ENCODE data around the gene PKNOX1. TPM values are rescaled to one million over a fixed set of nuclear protein-coding genes. Genes with fewer than 3 reads are reported as not detected.
"Not testable (repeated sequence)": the region's sequence is repeated elsewhere in the genome, so short reads cannot be mapped to it uniquely, and the experiment has no call there.

The PKNOX1 gene
- total RNA-seq, 2 experiments from 2014 or later = 16.9 to 18.0 TPM

GRCh38 chr21:43066690-43067089 lies 92.3 kb downstream of the PKNOX1 start:
- intact Hi-C loops (cut with micrococcal nuclease); H3K27ac Mint-ChIP-seq; DNase-seq; H3K4me1 Mint-ChIP-seq (ENCODE audit: low read depth); POLR2A ChIA-PET; H3K36me3 Mint-ChIP-seq; H3K27me3 Mint-ChIP-seq; H3K9me3 Mint-ChIP-seq; CTCF ChIA-PET; H3K4me3 Mint-ChIP-seq: not testable (repeated sequence)

- CTCF ChIA-PET; DNase-seq; H3K27ac Mint-ChIP-seq; intact Hi-C loops (cut with micrococcal nuclease); H3K27me3 Mint-ChIP-seq; POLR2A ChIA-PET; H3K9me3 Mint-ChIP-seq; H3K4me1 Mint-ChIP-seq (ENCODE audit: low read depth); H3K4me3 Mint-ChIP-seq; H3K36me3 Mint-ChIP-seq: not testable (repeated sequence)
These were observed 93.7 kb downstream of the PKNOX1 start for GRCh38 chr21:43068065-43068464.

GRCh38 chr21:43069682-43070081 lies 95.3 kb downstream of the PKNOX1 start:
- H3K27ac Mint-ChIP-seq; H3K27me3 Mint-ChIP-seq; H3K9me3 Mint-ChIP-seq; CTCF ChIA-PET; DNase-seq; H3K4me1 Mint-ChIP-seq (ENCODE audit: low read depth); intact Hi-C loops (cut with micrococcal nuclease); POLR2A ChIA-PET; H3K4me3 Mint-ChIP-seq; H3K36me3 Mint-ChIP-seq: not testable (repeated sequence)

GRCh38 chr21:43072742-43073141 lies 98.4 kb downstream of the PKNOX1 start:
- H3K4me1 Mint-ChIP-seq (ENCODE audit: low read depth); H3K27me3 Mint-ChIP-seq; CTCF ChIA-PET; H3K36me3 Mint-ChIP-seq; POLR2A ChIA-PET; H3K9me3 Mint-ChIP-seq; DNase-seq; intact Hi-C loops (cut with micrococcal nuclease); H3K27ac Mint-ChIP-seq; H3K4me3 Mint-ChIP-seq: not testable (repeated sequence)

- H3K4me1 Mint-ChIP-seq (ENCODE audit: low read depth); CTCF ChIA-PET; H3K9me3 Mint-ChIP-seq; DNase-seq; H3K4me3 Mint-ChIP-seq; H3K27ac Mint-ChIP-seq; H3K27me3 Mint-ChIP-seq; intact Hi-C loops (cut with micrococcal nuclease); H3K36me3 Mint-ChIP-seq; POLR2A ChIA-PET: not testable (repeated sequence)
These were observed 100.2 kb downstream of the PKNOX1 start for GRCh38 chr21:43074401-43075169.

GRCh38 chr21:43075170-43076022 lies 101.0 kb downstream of the PKNOX1 start, which contains the start of gene CBS:
CBS (minus strand) TSS chr21:43075835; CDS start chr21:43072193, 3,642 bp downstream.
- POLR2A ChIA-PET; H3K4me1 Mint-ChIP-seq (ENCODE audit: low read depth); H3K36me3 Mint-ChIP-seq; H3K27ac Mint-ChIP-seq; intact Hi-C loops (cut with micrococcal nuclease); CTCF ChIA-PET; DNase-seq; H3K27me3 Mint-ChIP-seq; H3K4me3 Mint-ChIP-seq; H3K9me3 Mint-ChIP-seq: not testable (repeated sequence)

- H3K27me3 Mint-ChIP-seq; DNase-seq; H3K9me3 Mint-ChIP-seq; H3K36me3 Mint-ChIP-seq; CTCF ChIA-PET; intact Hi-C loops (cut with micrococcal nuclease); POLR2A ChIA-PET; H3K4me3 Mint-ChIP-seq; H3K27ac Mint-ChIP-seq; H3K4me1 Mint-ChIP-seq (ENCODE audit: low read depth): not testable (repeated sequence)
These were observed 101.8 kb downstream of the PKNOX1 start for GRCh38 chr21:43076023-43076637.

GRCh38 chr21:43076643-43077042 lies 102.3 kb downstream of the PKNOX1 start:
- H3K4me3 Mint-ChIP-seq; H3K9me3 Mint-ChIP-seq; CTCF ChIA-PET; H3K36me3 Mint-ChIP-seq; POLR2A ChIA-PET; H3K27ac Mint-ChIP-seq; intact Hi-C loops (cut with micrococcal nuclease); H3K4me1 Mint-ChIP-seq (ENCODE audit: low read depth); H3K27me3 Mint-ChIP-seq; DNase-seq: not testable (repeated sequence)

GRCh38 chr21:43082587-43083300 lies 108.4 kb downstream of the PKNOX1 start:
- CTCF ChIA-PET; H3K9me3 Mint-ChIP-seq; H3K27ac Mint-ChIP-seq; H3K36me3 Mint-ChIP-seq; H3K4me3 Mint-ChIP-seq; POLR2A ChIA-PET; intact Hi-C loops (cut with micrococcal nuclease); H3K27me3 Mint-ChIP-seq; H3K4me1 Mint-ChIP-seq (ENCODE audit: low read depth); DNase-seq: not testable (repeated sequence)

Small RNA genes within 50 kb of the gene (microRNA-seq; reads per million reads assigned to microRNA genes)
- gene MIR5692B (ENCODE audit: borderline microRNAs expressed, borderline number of aligned reads, borderline replicate concordance) = not detected

Other genes starting within 250 kb of the PKNOX1 start
- gene WDR4, start 95.0 kb upstream of the PKNOX1 start, total RNA-seq = 10 to 100 TPM; 39.8 to 39.9 TPM
- 10 to 100 TPM; 16.1 to 17.3 TPM for gene NDUFV3, start 81.3 kb upstream of the PKNOX1 start, total RNA-seq
- gene ERVH48-1, start 48.9 kb upstream of the PKNOX1 start, total RNA-seq = under 1 TPM in 1 of 2 experiments, not detected in 1; 0.07 TPM
- 10 to 100 TPM; 54.7 to 63.6 TPM for gene CBS, start 101.3 kb downstream of the PKNOX1 start, total RNA-seq
- 10 to 100 TPM; 38.5 to 50.5 TPM for gene U2AF1, start 133.0 kb downstream of the PKNOX1 start, total RNA-seq
- gene CRYAA, start 194.4 kb downstream of the PKNOX1 start, total RNA-seq = not detected